Endothelial cell of umbilical vein (primary cell): ENCODE measurements around the gene CYBC1. TPM values are rescaled to one million over a fixed set of nuclear protein-coding genes. Genes with fewer than 3 reads are reported as not detected.
A peak's percentile ranks its signal among the peaks of the same experiment; 100 is the strongest.

ENCODE experiments used
- BruUV-seq: library from RNA; stranded (reverse); fragments of 400-500 nt; replicated peaks from 2 replicates; lab custom pipeline; 2021; lab: Mats Ljungman, UMichigan
- CTCF ChIA-PET: fragments of 300-600, 350-600 bp; sonication (Branson Sonifier 250); formaldehyde crosslinking; loops from one replicate; lab custom pipeline; 2021; ENCODE audit warnings: antibody characterized with exemption, inconsistent platforms; lab: Charles Lee
- POLR2A ChIA-PET: fragments of 300-600, 350-600 bp; sonication (Branson Sonifier 250); formaldehyde crosslinking; loops from one replicate; lab custom pipeline; 2021; ENCODE audit warnings: antibody characterized with exemption, inconsistent platforms; lab: Charles Lee
- DNase-seq: peaks from one replicate; pipeline ENCODE4 v3.0.0-alpha.2; 2011; ENCODE audit warnings: low read depth, low spot score
- FAIRE-seq: peaks from 2 replicates; lab custom pipeline; 2011; peaks lifted over from hg19 to GRCh38; lab: Jason Lieb, UNC
- H2AFZ ChIP-seq: 2 replicates; pipeline ENCODE4 v1.6.0; 2012; ENCODE audit warnings: low read depth, low read length, control low read depth, inconsistent platforms
- H3K27ac ChIP-seq: 2 replicates; pipeline ENCODE4 v1.5.1; 2011; ENCODE audit warnings: low read depth, mild to moderate bottlenecking, control low read depth, low read length, moderate library complexity; ENCODE audit not compliant: insufficient read depth
- H3K27me3 ChIP-seq, 2 experiments: 2 replicates each; pipeline versions ENCODE4 v1.6.0 to v1.6.1; 2011; ENCODE audit warnings: low read length in 2 of 2, mixed read lengths in 1 of 2; ENCODE audit not compliant: control insufficient read depth in 2 of 2, insufficient read depth in 2 of 2
- H3K36me3 ChIP-seq, 2 experiments: 2 replicates in 1 of 2; 3 replicates in 1 of 2; pipeline ENCODE4 v1.5.1; 2011; ENCODE audit warnings: low read length in 2 of 2, mild to moderate bottlenecking in 1 of 2, moderate library complexity in 1 of 2; ENCODE audit not compliant: control insufficient read depth in 2 of 2, insufficient read depth in 2 of 2; ENCODE audit errors: extremely low read depth in 1 of 2
- H3K4me1 ChIP-seq: 3 replicates; pipeline ENCODE4 v1.5.1; 2011; ENCODE audit warnings: mild to moderate bottlenecking, low read length; ENCODE audit not compliant: control insufficient read depth, insufficient read depth; ENCODE audit errors: extremely low read depth
- H3K4me2 ChIP-seq: 2 replicates; pipeline ENCODE4 v1.6.1; 2011; ENCODE audit warnings: low read length, control low read depth, mixed read lengths; ENCODE audit not compliant: insufficient read depth
- H3K4me3 ChIP-seq, 3 experiments: fragments of 200-600 bp in 1 of 3; sonication (generic), shearing (Covaris generic) in 1 of 3; replicated peaks in 1 of 3; 2 replicates each; pipeline ENCODE4 v1.5.1; 2011 to 2016; ENCODE audit warnings: control low read depth in 3 of 3, low read length in 3 of 3, mild to moderate bottlenecking in 2 of 3, inconsistent platforms in 1 of 3, low read depth in 1 of 3, moderate library complexity in 1 of 3; ENCODE audit not compliant: insufficient read depth in 1 of 3
- H3K79me2 ChIP-seq: 2 replicates; pipeline ENCODE4 v1.6.0; 2012; ENCODE audit warnings: low read length, inconsistent platforms; ENCODE audit not compliant: control insufficient read depth, insufficient read depth
- H3K9ac ChIP-seq: replicated peaks from 2 replicates; pipeline ENCODE3; 2011; ENCODE audit warnings: low read length, control low read depth; ENCODE audit not compliant: insufficient read depth; ENCODE audit errors: extremely low read depth
- H3K9me1 ChIP-seq: replicated peaks from 3 replicates; pipeline ENCODE4 v1.6.0; 2011; ENCODE audit warnings: mild to moderate bottlenecking, low read length; ENCODE audit not compliant: control insufficient read depth, insufficient read depth; ENCODE audit errors: extremely low read depth
- H3K9me3 ChIP-seq: replicated peaks from 2 replicates; pipeline ENCODE4 v1.5.1; 2012; ENCODE audit warnings: low read length, inconsistent platforms; ENCODE audit not compliant: control insufficient read depth, insufficient read depth
- H4K20me1 ChIP-seq: replicated peaks from 2 replicates; pipeline ENCODE3; 2011; ENCODE audit warnings: mild to moderate bottlenecking, low read length; ENCODE audit not compliant: control insufficient read depth, insufficient read depth; ENCODE audit errors: extremely low read depth
- FOS ChIP-seq: IDR thresholded peaks from 2 replicates; pipeline ENCODE4 v1.6.1; 2011; ENCODE audit warnings: mild to moderate bottlenecking, low read length, moderate library complexity, borderline replicate concordance; ENCODE audit not compliant: insufficient read depth
- GATA2 ChIP-seq: IDR thresholded peaks from 2 replicates; pipeline ENCODE4 v1.7.0; 2011; ENCODE audit warnings: low read depth, mild to moderate bottlenecking, moderate library complexity, mixed read lengths, low read length; ENCODE audit not compliant: insufficient read length, insufficient read depth
- MYC ChIP-seq: IDR thresholded peaks from one replicate; pipeline ENCODE4 v1.6.1; 2011; ENCODE audit warnings: mild to moderate bottlenecking, low read depth, low read length
- POLR2A ChIP-seq: IDR thresholded peaks from 2 replicates; pipeline ENCODE4 v1.6.1; 2012; ENCODE audit warnings: low read depth, mild to moderate bottlenecking, control low read depth, low read length
- POLR2AphosphoS5 ChIP-seq: IDR thresholded peaks from 2 replicates; pipeline ENCODE4 v1.6.1; 2012; ENCODE audit warnings: low read depth, mild to moderate bottlenecking, control low read depth, low read length, moderate library complexity; ENCODE audit not compliant: insufficient read depth
- dilution Hi-C: fragments of 300-500 bp; cut with MboI; formaldehyde crosslinking; loops from one replicate; pipeline ENCODE4 v1.15.0; 2019; ENCODE audit warnings: low sequenced_read_pairs; ENCODE audit not compliant: extremely low pct_ligation_motif_present
- intact Hi-C: fragments of 100-400 bp; cut with micrococcal nuclease; formaldehyde crosslinking; loops from one replicate; pipeline ENCODE4 v1.10.0; 2022
- polyA plus RNA-seq, 4 experiments: library from polyadenylated mRNA; depleted of rRNA in 3 of 4; stranded (reverse) in 3 of 4; unstranded in 1 of 4; fragments of >200 nt; gene quantifications; 2 replicates each; pipeline versions ENCODE4 v1.2.1 to v1.2.3, GENCODE V29; 2011 to 2012; ENCODE audit warnings: missing spikeins in 1 of 4
- total RNA-seq: library from RNA; stranded (reverse); gene quantifications from 2 replicates; pipeline ENCODE4 v1.2.3, GENCODE V29; 2021
- TF ChIP-seq, protein P1 (sequence below), 2 donors: IDR thresholded peaks; 1 replicate in 1 of 2; 2 replicates in 1 of 2; pipeline ENCODE4 v1.5.1; 2011; ENCODE audit warnings: low read length in 2 of 2, mild to moderate bottlenecking in 2 of 2, moderate library complexity in 2 of 2, control low read depth in 1 of 2, inconsistent platforms in 1 of 2, low read depth in 1 of 2; ENCODE audit not compliant: insufficient read depth in 1 of 2; ENCODE audit errors: extremely low read depth in 1 of 2

Gene CYBC1
- total and polyA plus RNA-seq, 2 donors (not counting 3 experiments of a cell fraction or from before 2014, with no cell fraction given), result 71.8 to 81.5 TPM

DNA sequence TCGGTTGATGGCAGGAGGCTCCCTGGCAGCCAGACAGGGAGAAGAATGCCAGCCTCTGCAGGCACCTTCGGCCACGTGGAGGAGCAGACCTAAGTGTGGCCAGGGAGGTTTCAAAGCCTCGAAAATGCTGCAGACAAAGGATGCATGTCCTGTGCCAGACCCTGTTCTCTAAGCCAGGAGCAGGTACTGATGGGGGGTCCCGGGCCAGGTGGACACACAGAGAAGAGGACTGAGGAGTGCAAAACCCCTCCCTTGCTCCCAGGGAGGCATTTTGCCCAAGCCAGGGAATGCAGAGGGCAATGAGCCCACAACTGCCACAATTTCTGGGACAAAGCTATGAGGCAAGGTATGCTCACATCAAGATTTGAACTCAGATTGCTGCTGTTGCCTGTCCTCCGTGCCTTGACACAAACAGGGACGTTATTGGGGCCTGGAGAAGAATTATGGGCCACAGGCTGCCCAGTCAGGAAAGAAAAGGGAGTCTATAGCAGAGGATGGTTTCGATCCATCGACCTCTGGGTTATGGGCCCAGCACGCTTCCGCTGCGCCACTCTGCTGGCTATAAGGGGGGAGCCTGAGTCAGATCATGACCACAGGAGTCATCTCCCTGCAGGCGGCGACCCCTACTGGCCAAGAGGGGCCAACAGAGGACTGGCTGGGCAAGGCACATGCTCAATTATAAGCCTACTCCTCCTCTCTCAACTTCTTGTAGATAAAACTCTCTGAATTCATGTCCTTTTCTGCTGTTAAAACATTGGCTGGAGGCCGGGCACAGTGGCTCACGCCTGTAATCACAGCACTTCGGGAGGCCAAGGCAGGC is 43.9 kb upstream of the CYBC1 start:
- H3K4me3 ChIP-seq, result no peak overlapping the region
- no peaks in the 10 kb centered on the region for H3K9me1 ChIP-seq
- H3K27me3 ChIP-seq, result no peaks in the 10 kb centered on the region
- H3K4me1 ChIP-seq, result peaks cover 8% of the 10 kb centered on the region
- no peak overlapping the region for H3K4me2 ChIP-seq
- H2AFZ ChIP-seq, result no peak overlapping the region
- intact Hi-C loops, result loop anchor here (1.0 to 2.0 kb wide), 5 partner anchors 25 to 142 kb away; partner anchors contain the start of genes CYBC1, FOXK2 and NARF
- no peak overlapping the region for H3K9ac ChIP-seq
- CTCF ChIA-PET, result interaction anchor here (0.6 to 3.4 kb wide), 6 partner anchors 16 to 454 kb away, joined by 3 to 18 read pairs (median 3); partner anchors contain the start of gene FOXK2
- no peaks in the 10 kb centered on the region for H4K20me1 ChIP-seq
- FAIRE-seq (peak; percentile 98), DNase-seq (peak; percentile 92)
- H3K27ac ChIP-seq, result no peak overlapping the region
- no peaks in the 10 kb centered on the region for H3K9me3 ChIP-seq
- TSS peak; percentile 100 for BruUV-seq
- no peaks in the 10 kb centered on the region for H3K79me2 ChIP-seq
- dilution Hi-C loops, result no loop called here
- no peaks in the 10 kb centered on the region for H3K36me3 ChIP-seq
- POLR2A ChIA-PET, result interaction anchor here (0.6 kb wide), 1 partner anchor 603 kb away, joined by 4 read pairs; no protein-coding TSS in a partner anchor
- TF ChIP-seq POLR2A, result no peak
- TF ChIP-seq MYC, result no peak
- TF ChIP-seq, protein P1, sequence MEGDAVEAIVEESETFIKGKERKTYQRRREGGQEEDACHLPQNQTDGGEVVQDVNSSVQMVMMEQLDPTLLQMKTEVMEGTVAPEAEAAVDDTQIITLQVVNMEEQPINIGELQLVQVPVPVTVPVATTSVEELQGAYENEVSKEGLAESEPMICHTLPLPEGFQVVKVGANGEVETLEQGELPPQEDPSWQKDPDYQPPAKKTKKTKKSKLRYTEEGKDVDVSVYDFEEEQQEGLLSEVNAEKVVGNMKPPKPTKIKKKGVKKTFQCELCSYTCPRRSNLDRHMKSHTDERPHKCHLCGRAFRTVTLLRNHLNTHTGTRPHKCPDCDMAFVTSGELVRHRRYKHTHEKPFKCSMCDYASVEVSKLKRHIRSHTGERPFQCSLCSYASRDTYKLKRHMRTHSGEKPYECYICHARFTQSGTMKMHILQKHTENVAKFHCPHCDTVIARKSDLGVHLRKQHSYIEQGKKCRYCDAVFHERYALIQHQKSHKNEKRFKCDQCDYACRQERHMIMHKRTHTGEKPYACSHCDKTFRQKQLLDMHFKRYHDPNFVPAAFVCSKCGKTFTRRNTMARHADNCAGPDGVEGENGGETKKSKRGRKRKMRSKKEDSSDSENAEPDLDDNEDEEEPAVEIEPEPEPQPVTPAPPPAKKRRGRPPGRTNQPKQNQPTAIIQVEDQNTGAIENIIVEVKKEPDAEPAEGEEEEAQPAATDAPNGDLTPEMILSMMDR (IDR thresholded peaks at IDR 0.05; ENCODE audit: extremely low read depth in 1 of 2, insufficient read depth in 1 of 2, low read depth in 1 of 2, low read length in 2 of 2), result peak; percentile 85 to 94
- peak; percentile 58 for TF ChIP-seq POLR2AphosphoS5
- TF ChIP-seq FOS, result peak; percentile 18
- TF ChIP-seq GATA2, result peak; percentile 88
